Activated effector memory CD4-positive, alpha-beta T cell treated with Interleukin-2 at 50 U/mL for 16 hours (primary cell): Measurements from ENCODE around the gene DNAJC4.
A peak's percentile ranks its signal among the peaks of the same experiment; 100 is the strongest.

Source experiments
- DNase-seq: peaks from one replicate; pipeline ENCODE4 v3.0.0-alpha.2; 2020

The DNAJC4 gene, protein sequence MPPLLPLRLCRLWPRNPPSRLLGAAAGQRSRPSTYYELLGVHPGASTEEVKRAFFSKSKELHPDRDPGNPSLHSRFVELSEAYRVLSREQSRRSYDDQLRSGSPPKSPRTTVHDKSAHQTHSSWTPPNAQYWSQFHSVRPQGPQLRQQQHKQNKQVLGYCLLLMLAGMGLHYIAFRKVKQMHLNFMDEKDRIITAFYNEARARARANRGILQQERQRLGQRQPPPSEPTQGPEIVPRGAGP

DNA sequence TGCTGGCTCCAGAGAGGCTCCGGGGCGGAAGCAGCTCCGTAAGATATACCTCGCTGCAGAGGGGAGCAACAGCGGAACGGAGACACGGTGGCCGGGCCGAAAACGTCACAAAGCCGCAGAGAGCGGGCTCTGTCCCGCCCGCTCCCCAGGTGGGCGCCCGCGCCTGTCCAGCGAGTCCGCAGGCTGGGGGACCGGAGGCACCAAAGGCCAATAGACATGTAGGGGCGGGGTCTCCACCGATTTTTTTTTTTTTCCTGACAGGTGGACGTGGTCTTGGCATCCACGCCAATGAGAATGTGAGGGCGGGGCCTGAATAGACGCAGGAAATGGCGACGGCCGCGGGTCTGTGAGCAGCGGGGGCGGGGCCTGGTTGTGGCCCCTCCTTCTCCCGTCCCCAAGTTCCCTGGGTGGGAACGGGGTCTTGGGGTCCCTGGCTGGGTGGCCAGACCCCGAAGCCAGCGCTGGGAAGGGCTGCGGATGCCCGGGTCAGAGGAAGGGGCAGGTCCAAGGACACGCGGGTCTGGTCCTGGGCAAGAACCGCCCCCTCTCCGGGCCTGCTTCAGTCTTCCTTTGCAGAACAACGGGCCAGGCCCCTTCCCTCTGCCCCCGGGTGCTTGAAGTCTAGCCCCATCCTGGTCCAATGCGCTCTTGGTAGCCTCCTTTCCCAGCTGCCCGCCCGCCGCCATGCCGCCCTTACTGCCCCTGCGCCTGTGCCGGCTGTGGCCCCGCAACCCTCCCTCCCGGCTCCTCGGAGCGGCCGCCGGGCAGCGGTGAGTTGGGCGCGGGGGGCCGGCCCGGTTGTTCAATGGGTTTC lies at the start of gene DNAJC4:
Gene DNAJC4, plus strand, starts transcription at position 378 of the 814 bp plus-strand sequence. Its CDS starts 307 bp downstream, at position 685.
- peak; percentile 83 for DNase-seq

- DNase-seq: no peak
These were observed 49.5 kb upstream of the DNAJC4 start for GRCh38 chr11:64180891-64181290.

- peak; percentile 4 for DNase-seq
These were observed 48.6 kb upstream of the DNAJC4 start for GRCh38 chr11:64181506-64182411.

DNA sequence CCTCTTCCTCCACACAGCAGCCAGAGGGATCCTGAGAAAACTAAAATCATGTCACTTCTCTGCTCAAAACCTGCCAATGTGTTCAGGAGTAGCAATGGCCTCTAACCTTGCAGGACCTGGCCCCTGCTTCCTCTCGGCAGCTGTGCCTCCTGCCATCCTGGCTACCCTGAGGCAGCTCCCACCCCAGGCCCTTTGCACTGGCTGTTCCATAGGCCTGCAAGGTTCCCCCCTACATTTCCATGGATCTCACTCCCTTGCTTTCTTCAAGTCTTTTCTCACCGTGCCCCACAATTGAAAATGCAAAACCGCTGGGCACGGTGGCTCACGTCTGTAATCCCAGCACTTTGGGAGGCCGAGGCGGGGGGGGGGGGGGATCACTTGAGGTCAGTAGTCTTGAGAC lies 46.5 kb upstream of the DNAJC4 start:
- no peak for DNase-seq

DNA sequence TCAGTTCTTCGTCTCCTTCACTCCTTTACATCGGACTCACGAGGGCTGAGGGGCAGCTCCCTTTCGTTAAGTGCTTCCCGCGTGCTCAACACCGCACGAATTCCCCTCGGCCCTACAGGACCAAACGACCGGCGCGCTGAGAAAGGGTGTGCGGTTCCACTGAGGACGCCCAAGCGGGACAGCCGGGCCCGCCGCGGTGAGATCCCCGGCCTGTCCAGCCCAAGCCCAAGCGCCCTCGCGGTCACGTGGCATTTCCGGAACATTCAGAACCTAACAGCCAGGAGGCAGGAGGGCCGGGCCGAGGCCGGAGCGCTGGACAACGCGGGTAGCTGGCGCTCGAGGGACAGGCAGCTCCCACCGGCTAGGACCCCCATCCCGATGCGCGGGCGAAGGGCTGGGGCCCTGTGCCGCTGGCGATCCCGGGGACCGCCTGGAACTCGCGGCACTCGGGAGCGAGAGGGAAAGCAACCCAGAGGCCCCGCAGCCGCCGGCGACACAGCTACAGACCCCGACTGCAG lies 45.1 kb upstream of the DNAJC4 start:
- DNase-seq: no peak

GRCh38 chr11:64185693-64186491 lies 44.5 kb upstream of the DNAJC4 start, which contains the start of gene STIP1:
Gene STIP1, plus strand, starts transcription at chr11:64186171. Its CDS starts 91 bp downstream, at chr11:64186262.
- peak; percentile 97 for DNase-seq

DNA sequence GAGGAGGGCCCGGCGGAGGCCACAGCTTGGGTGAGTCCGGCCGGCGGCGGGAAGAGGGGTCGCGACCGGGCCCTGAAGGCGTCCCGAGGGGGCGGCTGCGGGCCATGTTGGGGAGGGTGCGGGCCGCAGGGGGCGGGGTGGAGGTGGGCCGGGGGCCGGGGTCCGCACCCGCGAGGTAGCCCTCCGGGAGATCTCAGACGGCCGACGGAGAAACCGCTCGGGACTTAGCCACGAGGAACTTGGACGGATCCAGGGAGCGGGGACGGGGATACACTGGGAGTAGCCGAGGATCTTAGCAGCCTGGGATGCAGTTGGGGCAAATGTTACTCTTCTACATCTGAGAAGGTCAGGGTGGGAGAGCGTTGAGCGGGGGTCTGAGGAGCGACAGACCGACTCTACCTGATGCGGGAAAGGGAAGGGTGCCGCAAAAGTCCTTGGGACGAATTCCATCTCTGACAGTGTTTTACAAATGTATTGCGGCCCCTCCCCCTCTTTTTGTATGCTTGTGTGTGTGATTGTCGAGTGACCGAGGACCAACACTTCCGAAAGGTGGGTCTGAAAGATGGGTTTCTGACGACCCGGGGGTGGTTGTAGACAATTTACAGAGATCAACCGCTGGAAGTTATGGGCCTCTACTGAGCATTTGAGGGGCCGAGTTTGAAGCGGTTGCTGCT lies 43.7 kb upstream of the DNAJC4 start:
- DNase-seq: peak; percentile 33

- no peak for DNase-seq
These were observed 37.9 kb upstream of the DNAJC4 start for GRCh38 chr11:64192434-64192833.

DNA sequence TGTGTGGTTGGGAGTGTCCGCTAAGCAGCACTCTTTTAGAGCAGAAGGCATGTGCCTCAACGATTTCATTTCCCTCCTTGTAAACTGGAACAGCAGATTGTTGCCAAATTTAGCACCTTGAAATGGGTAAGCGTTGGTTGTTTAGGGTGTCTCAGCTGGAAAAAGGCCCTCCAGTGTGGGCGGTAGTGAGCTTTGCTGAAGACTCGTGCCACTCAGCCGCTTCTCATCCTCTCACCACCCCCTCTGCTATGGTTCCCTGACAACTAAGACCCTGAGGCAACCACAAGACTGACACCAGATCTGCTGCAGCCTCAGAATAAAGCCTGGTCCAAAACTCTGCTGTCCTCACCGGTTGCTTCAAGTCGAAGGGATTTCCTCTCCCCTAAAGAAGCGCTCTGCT lies 33.7 kb upstream of the DNAJC4 start:
- DNase-seq: no peak

- no peak for DNase-seq
These were observed 31.8 kb upstream of the DNAJC4 start for GRCh38 chr11:64198511-64198910.

GRCh38 chr11:64201543-64201942 lies 28.8 kb upstream of the DNAJC4 start:
- DNase-seq: no peak

DNA sequence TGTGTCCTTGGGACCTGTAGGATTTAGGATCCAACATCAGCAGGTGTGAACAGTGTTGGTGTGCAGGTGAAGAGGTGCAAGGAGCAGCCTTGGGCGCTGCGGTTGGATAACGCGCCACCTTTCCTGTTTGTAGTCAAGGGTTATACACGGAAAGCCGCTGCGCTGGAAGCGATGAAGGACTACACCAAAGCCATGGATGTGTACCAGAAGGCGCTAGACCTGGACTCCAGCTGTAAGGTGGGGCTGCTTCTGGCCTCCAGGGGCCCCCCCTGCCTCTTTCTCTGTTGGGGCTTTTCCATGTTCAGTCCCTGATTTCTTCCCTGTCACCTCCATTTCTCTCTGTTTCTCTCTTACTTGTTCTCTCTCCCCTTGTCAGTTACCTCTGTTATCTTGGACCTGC lies 27.4 kb upstream of the DNAJC4 start:
- no peak for DNase-seq

GRCh38 chr11:64203421-64204079 lies 26.8 kb upstream of the DNAJC4 start:
- DNase-seq: no peak

DNA sequence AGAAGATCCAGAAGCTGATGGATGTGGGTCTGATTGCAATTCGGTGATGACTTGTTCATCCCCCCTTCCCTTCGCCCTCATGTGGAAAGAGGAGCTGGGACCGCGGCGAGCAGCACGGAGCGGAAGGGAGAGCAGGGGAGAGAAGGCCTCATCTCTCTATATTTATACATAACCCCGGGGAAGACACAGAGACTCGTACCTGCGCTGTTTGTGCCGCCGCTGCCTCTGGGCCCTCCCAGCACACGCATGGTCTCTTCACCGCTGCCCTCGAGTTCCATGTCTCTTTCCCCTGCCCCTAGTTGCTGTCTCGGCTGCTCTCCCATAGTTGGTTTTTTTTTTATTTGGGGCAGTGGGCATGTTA lies 26.3 kb upstream of the DNAJC4 start:
- DNase-seq: no peak

DNA sequence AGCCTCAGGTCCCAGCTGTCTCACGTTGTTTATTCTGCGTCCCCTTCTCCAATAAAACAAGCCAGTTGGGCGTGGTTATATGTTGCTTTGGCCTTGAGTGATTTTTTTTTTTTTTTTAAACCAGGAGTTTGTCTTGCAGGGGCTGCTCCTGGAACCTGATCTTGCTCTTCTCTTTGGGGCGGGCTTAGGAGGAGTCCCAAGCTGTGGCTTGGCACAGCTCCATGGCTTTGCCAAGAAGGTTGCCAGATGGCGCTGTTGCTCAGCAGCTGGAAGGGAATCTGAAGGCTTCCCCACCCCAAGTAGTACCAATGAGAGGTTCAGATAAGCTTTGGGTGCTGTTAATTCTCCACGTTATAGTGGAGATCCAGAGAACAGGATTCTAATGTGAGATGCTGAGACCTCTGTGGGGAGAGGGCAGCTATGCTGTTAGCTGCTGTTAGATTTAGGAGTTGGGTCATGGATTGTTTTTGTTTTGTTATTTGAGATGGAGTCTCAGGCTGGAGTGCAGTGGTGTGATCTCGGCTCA lies 25.8 kb upstream of the DNAJC4 start:
- DNase-seq: peak; percentile 77

- peak; percentile 69 for DNase-seq
These were observed 23.7 kb upstream of the DNAJC4 start, which contains the start of gene FERMT3 for GRCh38 chr11:64206457-64207255. Gene FERMT3, plus strand, starts transcription at chr11:64206721. Its CDS starts 644 bp downstream, at chr11:64207365.

DNA sequence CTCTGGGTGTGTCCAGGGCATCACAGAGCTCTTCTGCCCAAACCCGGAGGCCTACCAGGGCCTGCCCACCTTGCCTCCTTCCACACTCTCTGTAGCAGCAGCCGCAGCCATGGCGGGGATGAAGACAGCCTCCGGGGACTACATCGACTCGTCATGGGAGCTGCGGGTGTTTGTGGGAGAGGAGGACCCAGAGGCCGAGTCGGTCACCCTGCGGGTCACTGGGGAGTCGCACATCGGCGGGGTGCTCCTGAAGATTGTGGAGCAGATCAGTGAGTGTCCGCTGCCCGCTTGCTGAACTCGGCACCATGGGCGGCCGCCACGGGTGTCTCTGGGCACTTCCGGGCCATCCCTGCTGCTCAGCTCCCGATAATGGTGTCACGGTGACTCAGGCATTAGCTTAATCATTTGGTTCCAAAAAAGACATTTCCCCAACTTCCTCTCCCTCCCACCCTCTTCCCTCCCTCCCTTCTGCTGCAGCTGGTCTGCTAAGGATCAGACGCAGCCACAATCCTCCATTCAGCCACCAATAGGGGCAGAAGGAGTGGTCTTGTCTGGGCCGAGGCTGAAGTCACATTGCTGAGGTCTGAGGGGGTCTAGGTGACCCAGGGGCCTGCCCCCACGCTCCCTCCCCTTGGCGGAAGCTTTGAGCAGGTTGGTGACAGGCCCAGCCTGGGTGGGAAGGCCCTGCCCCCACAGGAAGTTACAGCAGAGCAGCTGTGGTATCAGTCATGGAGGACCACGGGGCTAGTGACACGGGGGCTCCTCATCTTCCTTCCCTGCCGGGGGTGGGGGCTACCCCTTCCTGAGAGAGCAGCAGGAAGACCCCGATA lies 22.9 kb upstream of the DNAJC4 start:
- DNase-seq: peak; percentile 68

DNA sequence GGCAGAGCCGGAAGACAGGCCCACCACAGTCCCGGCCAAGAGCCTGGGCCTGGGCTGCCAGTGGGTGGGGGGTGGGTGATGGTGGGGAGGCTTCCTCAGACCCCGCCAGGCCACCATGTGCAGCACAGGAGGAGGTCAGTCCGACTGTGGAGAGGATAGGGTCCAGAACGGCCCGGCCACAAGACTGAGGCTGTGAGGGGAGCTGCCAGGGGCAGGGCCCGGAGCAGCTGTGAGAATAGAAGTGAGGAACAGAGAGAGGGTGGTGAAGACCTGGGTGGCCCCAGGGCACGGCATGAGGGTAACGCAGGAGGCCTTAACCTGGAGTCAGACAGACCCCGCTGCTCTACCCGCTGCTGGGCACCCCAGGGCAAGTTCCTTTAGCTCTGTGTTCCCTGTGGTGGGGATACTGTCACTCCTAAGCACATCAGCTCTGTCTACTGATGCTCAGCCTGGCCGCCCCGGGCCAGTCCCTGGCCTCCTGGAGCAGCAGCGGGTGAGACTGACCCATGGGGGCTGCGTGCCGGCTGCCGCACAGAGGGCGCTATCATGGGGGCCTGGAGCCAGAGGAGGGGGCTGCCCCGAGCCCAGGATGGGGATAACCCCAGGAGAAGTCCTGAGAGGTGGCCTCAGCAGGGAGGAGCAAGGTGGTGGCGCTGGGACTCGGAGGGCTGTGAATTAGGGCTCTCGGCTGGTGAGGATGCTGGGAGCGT lies 22.1 kb upstream of the DNAJC4 start:
- no peak for DNase-seq
